GM18511 (cell line): ENCODE data around the gene TSPOAP1.
"Not testable (repeated sequence)": the region's sequence is repeated elsewhere in the genome, so short reads cannot be mapped to it uniquely, and the experiment has no call there.

Source experiments
- ATAC-seq: cut with Tn5 transposase; IDR thresholded peaks from one replicate; pipeline ENCODE4 v1.9.1; 2021; ENCODE audit warnings: mild to moderate bottlenecking, moderate library complexity; ENCODE audit not compliant: unreplicated experiment

The TSPOAP1 gene

DNA sequence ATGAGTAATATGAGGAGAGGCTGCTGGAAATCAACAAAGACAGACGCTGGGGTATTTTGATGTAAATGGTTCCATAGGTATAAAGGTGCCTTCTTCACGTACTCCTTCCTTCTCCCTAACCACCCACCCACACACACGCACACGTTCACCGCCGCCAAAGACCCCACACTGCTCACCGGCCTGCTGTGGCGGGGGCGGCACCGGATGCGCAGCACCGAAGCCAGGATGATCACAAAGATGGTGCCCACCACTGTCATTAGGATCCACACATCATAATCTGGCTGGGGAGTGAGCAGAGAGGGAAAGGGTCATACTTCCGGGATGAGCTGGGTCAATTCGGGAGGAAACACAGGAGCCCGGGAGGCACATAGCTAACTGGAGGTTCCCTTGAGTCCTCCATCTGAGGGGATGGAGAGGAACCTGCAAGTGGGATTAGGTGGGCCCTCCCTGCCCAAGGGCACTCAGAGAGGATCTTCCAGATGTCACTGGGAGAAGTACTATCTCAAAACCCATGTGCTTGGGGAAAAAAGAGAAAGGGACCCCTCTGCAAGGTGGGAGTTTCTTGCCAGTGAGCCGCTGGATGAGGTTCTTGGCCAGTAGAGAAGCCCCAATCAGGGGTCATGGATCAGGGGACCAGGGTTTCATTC is 33.9 kb upstream of the TSPOAP1 start:
- ATAC-seq: no peak

DNA sequence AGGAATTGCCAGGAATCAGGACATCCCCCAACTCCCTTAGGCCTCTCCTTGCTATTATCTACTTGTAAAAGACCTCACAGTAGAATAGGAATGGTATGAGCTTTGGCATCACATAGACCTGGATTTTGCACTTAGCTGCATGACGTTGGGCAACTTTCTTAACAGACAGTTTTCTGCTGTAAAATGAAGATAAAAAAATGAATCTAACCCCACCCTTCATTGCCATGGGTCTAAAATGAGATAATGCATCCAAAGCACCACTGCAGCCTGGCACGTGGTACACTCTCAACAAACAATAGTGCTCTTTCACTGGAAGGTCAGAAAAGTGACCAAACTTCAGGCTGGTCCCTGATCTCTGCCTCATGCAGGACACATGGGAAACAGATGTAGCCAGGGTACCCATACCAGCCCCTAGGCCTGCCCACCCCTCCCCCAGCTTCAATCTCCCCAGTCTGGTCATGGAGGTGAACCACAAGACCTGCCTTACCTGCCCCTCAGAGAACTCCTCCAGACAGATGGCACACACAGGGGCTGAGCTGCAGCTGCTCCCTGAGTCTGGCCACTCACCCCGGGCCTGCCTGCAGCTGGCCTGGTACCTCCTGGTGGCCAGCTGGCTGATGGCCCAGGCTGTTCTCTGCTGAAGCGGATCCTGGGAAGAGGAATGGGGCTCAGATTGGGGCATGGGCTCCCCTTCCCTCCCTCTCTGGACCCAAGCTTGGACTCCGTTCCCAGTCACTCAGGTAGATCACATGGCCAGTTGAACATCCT is 31.9 kb upstream of the TSPOAP1 start:
- ATAC-seq: no peak

DNA sequence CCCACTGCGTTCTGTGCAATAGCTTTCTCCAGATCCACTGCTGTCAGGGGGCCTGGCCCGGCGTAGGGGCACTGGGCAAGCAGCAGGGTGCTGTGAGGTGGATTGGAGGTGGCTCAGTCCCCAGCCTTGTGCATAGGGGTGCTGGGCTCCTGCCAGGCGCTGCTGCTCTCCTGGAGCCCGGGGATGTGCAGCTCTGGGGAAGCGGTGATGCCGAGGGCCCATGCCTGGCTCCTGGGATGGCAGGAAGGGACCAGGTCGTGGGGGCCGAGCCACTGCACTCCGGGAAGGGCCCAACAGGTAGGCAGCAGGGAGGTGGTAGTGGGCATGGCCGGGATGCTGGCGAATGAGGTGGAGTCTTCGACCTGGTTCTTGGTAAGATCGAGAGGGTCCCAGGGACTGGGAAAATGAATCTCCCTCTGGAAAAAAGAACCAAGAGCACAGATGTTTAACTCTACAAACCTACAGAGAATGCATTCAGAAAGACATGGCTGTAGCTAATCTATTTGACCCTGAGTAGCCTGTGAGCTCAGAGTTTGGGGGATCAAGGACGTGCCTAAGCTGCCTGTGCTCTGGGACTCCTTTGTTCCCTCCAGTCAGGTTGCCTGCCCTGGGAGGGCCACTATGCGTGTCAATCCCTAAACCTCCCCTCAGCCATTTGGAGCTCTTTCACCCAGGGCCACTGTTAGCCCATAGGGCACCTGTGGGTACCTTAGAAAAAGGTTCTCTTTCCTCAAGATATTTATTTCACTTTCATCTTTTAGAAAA is 30.0 kb upstream of the TSPOAP1 start:
- no peak for ATAC-seq

DNA sequence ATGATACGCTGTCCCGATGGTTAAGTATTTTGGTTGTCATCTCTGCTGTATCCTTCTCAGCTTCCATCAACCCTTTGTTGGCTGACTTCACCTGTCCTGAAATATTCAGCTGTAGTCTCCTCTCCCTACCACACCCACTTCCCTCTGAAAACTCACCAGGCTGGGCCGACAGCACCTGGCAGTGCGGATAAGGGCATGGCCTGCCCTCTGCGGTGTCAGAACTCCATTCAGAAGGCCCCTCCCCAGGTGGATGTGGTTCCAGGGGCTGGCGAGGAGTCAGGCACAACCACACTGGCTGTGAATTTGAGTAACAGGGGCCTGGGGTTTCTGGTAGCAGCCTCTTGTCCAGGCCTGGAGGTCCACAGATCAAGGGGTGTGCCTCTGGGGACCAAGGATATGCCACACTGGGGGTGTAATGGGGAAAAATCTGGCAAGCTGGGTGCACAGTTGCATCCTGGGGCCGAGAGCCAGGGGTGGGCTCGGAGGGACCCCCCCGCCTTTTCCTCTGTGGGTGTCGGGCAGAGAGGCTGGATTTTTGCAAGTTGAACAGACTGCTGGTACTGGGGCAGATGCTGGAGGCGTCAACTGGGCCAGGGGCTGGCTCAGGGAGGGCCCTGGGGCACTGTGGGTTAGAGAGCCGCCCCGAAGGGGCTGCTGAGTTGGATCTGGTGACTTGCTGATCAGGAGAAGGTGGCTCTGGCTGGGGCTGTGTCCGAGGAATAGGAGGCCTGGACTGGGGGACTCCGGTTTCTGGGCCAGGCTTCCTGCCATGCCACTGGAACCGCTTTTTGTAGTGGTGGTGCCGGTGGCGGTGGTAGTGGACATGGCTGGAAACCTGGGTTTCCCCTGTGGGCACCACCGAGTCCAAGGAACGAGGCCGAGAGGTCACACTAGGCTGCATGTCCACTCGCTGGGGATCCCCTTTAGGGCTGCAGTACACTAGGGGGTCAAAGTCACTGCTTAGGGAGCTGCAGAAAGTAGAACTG is 29.0 kb upstream of the TSPOAP1 start:
- ATAC-seq: no peak

DNA sequence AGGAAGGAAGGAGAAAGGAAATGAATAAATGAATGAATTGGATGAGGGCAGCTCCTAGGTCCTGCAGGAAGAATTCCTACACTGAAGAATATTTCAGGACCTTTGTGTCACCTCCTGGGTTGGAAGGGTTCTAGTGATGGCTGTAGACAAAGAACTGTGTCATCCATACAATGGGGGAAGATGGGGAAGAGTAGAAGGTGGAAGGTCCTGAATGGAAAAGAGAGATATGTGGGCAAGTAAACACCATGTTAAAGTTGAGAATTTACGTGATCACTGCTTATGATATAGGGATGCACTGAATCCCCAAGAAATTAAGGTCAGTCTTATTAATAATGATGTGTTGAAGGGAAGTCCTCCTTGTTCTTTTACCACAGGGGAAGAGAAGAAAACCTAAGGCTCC is 27.6 kb upstream of the TSPOAP1 start:
- ATAC-seq: no peak

DNA sequence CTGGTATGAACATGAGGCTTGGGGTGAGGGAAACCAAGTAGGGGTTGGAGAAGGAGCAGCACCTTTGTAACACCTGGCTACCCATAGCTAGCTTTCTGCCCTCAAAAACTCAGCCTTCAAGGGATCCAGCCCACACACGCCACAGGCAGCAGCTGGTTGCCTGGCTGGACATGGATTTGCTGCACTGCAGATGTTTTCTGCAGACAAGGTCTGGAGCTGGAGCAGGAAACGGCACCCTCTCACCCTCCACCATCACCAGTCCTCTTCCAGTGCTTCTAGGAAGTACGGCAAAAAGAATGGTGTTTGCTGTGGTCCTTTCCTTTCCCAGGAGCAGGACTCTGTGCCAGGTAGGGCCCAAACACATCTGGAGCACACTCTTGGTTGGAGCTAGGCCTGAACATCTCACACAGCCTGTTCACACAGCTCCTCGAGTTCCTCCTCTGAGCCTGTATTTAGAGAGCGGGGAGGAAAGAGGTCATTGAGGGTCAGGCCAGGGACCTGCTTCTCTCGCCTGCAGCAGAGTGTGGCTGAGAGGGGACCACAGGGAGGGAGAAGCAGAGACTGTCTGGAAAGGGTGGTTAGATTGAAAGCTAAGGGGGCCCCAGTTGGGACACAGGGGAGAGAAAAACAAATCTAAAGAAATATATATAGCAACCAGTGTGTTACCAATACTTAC is 26.1 kb upstream of the TSPOAP1 start:
- no peak for ATAC-seq

DNA sequence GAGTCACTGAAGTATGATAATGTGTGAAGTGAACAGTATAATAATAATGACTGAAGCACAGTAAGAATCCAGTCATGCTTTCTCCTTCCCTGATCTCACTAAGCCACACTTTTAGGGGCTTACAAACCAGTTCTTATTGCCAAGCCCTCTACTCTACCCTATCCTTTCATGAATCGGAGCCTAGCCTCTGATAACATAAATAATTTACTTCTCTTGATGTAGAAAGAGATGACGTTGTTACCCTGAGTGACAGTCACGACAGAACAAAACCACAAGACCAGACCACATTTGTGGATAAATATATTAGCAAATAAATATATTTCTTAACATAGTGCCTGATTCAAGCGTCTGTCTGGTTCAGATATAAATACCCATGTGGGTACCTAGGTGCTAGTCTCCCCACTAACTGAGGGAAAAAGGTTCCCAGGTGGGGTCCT is 24.8 kb upstream of the TSPOAP1 start:
- no peak for ATAC-seq

DNA sequence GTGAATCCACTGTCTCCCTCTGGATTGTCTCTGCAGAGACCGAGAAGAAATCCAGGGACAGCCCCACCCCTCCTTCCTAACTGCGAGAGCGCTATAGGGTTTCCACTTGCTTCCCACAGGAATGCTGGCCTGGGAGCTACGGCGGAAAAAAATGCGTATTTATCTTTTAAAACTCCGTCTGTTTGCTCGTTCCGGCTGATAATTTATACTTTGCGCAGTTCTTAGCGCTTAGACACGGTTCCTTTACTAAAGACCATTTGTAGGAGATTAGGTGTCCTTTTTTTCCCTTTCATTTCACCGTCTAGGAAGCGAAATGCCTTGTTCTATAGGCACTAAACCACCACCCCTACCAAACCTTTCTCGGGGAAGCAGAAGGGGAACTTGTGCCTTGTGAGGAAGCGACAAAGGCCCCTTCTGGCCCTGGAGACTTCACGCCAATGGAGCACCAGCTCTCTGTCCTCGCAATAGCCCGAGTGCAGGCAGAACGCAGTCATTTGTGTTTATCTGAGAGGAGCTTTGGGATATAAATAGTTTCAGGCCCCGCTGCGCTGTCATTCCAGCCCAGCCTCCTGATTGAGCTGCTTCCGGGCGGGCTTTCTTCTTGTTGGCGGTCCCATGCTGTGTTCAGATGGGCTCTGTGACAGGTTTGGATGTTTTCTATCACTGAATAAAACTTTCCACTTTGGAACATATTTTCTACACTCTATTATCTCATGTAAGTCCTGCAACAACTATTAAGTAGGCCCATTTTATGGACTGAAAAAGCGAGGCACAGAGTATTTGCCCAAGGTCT is 24.2 kb upstream of the TSPOAP1 start:
- no peak for ATAC-seq

DNA sequence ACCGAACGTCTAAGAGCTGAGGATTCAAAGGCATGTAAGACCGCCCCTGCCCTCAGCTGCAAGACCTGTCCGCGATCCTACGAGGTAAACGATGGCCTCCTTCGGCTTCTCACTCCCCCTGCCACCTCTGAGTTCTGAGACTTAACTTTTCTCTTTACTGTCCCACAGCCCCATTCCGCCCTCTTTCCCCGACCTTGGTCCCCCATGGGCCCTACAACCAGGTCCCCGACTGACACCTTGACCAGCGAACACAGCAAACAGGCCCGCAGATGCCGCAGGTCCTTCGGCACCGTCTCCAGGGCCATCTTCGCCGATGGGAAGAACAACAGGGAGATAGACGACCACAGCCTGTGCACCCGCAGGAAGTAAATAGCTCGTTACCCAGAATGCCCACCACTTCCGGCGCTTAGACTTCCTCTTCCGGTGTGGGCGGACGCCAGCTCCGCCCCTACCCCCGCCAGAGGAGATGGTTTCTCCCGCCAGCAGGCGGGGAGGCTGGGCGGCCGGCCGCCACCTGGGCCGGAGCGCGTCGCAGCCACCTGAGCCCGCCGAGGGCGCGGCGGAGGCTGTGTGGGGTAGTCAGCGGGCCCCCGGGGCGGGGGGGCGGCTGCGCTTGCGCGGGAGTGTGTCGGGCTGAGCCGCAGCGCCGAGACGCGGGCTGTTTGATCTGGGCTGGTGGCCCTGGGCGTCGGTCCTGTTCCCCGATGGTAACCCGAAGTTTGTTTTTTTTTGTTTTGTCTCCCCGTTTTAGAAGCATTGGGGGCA is 23.4 kb upstream of the TSPOAP1 start, which contains the start of gene SUPT4H1:
SUPT4H1 (minus strand) TSS at position 371 of the 765 bp plus-strand sequence; CDS start at position 305, 66 bp downstream.
- ATAC-seq: peak; percentile 89

DNA sequence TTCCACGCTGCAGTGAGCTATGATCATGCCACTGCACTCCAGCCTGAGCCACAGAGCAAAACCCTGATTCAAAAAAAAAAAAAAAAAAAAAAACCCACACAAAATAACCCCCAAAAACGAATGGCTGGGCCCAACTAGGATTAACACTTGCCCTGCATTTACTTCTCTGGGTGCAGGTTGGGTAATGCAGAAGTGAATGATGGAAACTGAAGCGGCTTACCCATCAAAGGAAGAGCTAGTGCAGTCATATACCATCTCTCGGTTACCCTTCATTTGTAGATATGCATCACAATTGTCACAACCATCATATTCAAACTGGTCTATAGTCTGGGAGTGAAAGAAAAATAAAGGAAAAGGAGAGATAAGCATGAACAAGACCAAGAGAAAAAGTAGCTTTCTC is 22.6 kb upstream of the TSPOAP1 start:
- ATAC-seq: no peak

DNA sequence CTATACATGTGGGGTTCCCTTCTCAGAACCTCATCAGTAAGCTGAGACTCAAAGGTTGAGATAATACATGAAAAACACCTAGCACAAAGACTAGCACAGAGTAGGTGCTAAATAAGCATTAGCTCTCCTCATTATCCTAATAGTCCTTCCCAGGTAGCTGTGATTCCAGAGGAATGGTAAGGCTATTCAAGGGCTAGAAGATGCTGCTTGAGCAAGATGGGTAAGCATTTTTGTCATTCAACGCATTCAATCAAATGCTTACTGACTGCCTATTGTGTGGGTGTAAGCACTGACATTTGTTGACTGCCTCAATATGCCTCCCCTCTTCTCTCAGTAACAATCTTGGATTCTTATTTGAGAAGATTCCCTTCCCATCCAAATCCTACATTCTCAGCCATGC is 19.4 kb upstream of the TSPOAP1 start:
- ATAC-seq: no peak

DNA sequence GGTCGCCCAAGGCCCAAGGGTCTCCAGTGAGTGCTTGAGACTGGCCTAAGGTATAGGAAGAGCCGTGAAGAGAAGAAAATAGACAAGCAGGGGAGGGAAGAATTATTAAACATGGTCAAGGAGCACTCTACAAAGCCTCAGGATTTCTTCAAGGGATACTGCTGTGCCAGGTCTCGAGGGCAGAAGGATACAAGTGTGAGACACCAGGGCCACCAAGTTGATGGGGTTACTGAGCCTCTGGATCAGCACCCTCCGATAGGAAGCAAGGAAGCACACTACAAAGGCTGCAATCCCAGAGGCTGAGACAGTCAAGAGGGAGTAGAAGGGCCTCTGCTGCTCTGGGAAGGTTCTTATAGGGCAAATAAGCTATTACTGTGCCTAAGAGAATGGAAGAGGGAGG is 16.9 kb upstream of the TSPOAP1 start:
- no peak for ATAC-seq

DNA sequence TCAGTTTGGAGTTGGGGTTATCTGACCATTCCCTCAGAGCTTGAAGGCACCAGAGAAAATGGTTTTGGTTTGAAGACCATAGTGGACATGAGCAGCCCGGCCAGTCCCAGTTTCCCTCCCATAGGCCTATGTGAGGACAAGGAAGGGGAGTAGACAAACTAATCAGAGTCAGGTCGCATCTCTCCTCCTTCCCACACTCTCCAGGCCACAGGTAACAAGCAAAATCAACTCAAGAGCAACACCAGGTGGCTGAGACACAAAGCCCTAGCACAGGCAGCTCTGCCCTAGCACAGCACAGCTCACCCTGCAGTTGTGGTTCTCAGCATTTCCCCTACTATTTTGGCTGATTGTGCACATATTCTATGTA is 16.2 kb upstream of the TSPOAP1 start:
- ATAC-seq: peak; percentile 63

DNA sequence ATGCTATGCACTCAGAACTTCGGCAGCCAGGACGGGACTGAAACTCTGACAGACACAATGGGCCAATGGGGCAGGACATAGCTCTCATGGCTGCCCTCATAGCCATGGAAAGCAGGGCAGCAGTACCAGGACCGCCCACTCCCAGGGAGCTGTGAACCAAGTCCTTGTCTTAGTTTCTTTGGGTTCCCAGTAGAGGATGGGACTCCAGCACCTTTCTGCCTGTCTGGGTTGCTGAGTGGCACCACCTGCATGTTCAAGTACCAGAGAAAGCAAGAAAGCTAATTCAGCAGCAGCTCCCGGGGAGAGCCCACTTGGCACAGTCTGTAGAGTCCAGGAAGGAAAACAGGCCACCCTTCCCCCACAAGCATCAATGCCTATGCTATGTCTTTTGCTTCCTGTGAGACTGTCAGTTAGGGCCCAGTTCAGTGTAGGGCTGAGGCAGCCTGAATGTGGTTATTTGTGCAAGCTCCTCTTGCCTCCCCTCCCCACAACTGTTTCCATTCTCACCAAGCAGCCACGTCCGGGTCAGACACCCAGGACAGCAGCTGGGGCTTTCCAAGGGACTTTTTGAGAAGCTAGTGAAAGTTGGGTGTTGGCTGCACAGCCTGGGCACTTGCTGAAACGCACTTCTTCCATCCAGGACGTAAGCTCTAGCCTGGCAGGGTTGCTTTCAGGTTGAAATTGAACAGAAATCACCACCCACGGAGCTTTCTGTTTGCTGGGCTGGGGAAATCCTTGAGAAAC is 15.6 kb upstream of the TSPOAP1 start:
- ATAC-seq: peak; percentile 88

DNA sequence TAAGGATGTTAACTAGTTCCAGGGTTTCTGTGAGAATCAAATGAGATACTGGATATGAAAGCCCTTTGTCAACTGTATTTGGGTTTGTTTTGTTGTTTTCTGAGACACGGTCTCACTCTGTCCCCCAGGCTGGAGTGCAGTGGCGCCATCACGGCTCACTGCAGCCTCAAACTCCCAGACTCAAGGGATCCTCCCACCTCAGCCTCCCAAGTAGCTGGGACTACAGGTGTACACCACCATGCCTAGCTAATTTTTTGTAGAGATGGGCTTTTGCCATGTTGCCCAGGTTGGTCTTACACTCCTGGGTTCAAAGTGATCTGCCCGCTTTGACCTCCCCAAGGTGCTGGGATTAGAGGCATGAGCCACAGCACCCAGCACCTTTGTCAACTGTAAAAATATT is 14.5 kb upstream of the TSPOAP1 start:
- ATAC-seq: no peak

DNA sequence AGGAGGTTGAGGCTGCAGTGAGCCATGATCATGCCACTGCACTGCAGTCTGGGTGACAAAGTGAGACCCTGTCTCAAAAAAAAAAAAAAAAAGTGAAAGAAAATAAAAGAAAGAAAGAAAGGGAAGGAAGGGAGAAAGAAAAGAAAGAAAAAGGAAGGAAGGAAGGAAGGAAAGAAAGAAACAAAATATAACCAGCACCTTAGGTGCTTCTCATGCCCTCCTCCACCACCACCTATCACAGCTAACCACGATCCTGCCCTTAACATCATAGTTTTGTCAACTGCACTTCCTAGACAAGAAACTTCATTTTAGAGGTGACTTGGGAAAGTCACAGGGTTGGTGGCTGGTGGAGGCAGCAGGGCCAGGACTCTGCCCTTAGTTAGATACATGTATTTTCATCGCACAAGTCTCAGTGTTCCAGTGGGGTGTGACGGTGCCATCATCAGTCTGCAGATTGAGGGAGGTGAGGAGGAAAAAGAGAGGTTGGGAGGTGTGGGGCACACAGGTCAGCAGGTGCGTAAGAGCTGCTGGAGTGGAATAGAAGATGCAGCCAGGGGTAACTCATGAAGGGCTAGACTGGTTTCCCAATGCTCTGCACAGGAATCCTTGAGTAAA is 13.4 kb upstream of the TSPOAP1 start:
- ATAC-seq: no peak

DNA sequence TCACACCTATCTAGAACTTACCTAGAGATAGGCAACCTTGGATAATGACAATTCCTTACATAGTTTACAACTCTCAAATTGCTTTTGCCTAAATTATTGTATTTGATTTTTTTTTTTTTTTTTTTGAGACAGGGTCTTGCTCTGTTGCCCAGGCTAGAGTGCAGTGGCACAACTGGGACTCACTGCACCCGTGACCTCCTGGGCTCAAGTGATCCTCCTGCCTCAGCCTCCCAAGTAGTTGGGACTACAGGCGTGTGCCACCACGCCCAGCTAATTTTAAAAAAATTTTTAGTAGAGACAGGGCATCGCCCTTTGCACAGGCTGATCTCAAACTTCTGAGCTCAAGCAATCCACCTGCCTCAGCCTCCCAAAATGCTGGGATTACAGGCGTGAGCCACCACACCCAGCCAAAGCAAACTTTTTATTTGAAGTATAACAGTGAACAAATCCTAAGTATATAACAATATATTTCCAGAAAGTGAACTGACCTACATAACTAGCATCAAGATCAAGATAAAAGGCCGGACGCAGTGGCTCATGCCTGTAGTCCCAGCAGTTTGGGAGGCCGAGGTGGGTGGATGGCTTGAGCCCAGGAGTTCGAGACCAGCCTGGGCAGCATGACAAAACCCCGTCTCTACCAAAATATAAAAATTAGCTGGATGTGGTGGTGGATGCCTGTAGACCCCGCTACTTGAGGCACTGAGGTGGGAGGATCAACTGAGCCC is 12.7 kb upstream of the TSPOAP1 start:
- ATAC-seq: not testable (repeated sequence)
